Pons (tissue), 1 donor: ENCODE data around the gene BCLAF1.
"Not testable (repeated sequence)": the region's sequence is repeated elsewhere in the genome, so short reads cannot be mapped to it uniquely, and the experiment has no call there.

Experiments
- DNase-seq: peaks from one replicate; pipeline ENCODE4 v3.0.0-alpha.2; 2016; ENCODE audit warnings: low spot score

Gene BCLAF1

DNA sequence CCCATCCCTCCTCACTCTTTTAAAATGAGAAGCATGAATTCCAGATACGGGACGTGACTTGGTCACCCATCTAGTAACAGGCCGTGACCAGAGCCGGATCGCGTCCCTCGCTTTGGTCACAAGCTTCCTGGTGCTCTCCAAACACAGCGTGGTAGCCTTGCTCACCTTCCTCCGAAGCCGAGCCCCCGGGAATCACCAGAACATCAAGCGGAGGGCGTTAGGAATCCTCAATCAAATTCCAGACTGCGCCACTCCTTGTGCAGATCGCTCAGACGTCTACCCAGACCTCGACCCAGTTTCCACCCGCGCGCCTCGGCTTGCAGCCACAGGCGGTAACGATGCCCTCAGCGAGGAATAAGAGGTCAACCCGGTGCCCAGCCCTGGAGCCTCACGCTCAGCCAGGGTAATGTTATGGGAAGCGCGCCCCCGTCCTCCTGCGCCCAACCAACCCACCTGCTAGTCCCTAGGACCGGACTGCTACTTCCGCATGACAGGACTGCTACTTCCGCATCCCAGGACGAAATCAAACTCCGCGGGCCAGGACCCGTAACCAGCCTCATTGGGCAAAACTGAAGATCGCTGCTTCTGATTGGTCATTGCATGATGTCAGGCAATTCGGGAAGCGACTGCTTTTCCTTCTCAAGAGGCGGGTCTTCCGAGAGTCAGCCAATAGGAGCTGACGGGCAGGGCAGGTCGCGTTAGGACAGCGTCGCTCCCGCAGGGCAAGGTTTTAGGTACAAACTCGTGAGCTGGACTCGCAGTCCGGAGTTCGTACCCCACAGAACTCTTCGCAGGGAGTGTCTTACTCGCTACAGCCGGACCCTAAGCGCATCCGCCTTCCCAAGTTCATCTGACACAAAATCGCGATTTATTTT, 39.6 kb downstream of the BCLAF1 start, which contains the start of gene MTFR2:
TSS of gene MTFR2 (minus strand) at position 501 of the 875 bp plus-strand sequence. CDS start 1,212 bp downstream, outside the sequence.
- peak; percentile 99 for DNase-seq

DNA sequence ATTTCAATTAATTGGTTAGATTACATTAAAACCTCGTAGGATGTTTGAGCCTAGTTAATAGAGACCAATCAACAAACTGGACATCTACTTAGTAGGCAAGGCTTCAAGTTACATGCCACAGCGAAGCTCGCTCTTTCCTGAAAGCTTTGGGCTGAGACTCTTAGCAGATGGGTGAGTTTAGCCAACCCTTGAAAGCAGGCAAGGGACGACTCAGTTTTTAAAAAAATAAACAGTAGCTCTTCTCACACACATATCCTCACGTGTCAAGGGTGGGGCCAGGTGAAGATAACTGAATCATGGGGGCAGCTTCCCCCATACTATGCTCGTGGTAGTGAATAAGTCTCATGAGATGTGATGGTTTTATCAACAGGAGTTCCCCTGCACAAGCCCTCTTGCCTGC, 40.3 kb downstream of the BCLAF1 start:
- no peak for DNase-seq

DNA sequence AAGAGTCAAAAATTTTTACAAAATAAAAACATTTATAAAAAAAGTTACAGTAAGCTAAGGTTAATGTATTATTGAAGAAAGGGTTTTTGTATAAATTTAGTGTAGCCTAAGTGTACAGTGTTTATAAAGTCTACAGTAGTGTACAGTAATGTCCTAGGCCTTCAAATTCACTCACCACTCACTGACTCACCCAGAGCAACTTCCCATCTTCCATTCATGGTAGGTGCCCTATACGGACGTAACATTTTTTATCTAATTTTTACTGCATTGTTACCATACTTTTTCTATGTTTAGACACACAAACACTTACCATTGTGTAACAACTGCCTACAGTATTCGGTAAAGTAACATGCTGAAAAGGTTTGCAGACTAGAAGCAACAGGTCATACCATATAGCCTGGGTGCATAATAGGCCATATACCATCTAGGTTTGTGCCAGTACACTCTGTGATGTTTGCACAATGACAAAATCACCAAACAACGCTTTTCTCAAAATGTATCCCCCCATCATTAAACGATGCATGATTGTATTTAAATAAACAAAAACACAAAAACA, 45.5 kb downstream of the BCLAF1 start:
- DNase-seq, result no peak

DNA sequence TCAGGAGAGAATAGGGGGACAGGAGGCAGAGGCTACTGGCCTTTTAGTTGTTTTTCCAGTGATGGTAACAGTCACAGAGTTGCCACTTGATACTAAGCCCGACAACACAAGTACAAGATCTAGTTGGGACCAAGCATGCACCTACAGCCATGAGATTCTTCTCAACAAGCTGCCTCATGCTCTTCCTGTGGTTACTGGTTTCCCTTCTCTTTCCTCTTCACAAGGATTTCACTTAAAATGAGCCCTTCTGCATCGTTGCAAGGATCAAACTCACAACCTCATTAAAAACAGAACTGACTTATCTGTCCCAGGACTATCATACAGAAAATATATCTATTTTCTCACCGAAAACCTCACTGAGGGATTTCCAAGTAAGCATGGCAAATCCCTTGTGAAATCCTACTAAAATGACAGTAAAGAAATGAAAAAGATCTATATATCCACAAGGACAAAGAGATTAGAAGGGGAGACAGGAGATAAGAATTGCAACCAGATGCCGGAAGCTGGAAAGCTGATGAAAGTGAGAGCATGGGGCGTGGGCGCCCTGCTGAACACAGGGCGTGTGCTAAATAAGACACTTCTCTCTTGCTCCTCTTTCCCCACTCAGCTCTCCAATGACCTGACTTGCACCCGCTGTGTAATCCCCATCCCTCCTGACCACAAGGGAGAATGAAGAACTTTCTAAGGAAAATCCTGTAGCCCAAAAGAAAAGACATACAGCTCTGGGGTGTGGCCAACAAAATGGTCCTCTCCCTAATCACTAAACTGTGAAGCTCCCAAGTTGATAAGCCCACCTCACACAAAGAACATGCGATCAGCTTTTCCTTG, 53.0 kb downstream of the BCLAF1 start:
- DNase-seq, result no peak

DNA sequence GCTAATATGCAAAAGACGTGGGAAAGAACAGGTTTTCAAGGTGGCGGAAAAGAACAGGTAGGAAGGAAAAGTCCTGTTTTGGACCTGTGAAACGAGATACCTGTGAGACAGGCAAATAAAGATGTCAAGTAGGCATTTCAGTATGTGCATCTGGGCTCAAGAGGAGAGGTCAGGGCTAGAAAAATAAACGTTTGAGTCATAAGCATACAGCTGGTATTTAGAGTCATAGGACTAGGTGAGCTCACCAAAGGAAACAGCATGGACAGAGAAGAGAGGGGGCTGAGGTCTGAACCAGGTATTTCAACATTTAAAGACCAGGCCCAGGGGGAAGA, 54.4 kb downstream of the BCLAF1 start:
- DNase-seq, result no peak

DNA sequence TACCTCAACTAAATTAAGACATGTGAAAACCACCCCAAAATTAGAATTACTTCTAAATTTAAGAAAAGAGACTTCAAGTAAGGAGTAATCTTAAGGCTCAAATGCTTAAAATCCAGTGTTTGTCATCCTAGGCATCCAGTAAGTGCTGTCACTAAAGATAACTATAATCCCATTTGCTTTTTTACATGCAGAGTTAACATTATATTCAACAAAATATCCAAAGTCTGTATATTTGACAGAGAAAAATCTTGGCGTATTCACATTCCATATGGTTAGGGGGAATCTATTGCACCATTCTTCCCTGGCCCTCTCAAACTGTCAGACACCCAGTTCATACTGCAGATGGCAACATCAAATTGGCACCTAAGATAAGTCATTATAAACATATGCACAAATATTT, 56.9 kb downstream of the BCLAF1 start:
- no peak for DNase-seq

DNA sequence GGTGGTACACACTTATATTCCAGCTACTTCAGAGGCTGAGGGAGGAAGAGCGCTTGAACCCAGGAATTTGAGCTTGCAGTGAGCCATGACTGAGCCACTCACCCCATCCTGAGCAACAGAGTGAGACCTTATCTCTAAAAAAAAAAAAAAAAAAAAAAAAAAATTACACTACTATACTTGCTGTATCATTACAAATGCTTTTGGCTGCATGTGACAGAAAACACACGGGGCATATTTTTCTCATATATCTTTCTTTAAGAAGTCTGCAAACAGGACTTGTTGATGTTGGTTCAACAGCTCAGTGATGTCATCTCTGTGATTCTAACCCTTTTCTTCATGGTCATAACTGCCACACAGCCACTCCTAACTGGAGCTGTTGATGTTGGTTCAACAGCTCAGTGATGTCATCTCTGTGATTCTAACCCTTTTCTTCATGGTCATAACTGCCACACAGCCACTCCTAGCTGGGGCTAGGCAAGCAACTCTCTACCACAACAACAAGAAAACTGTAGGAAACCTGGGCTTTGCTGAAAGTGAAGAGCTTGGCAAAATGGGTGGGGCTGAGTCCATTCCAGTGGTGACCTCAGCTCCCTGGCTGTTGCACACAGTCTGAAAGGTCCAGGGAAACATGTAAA, 59.3 kb downstream of the BCLAF1 start:
- DNase-seq, result no peak

DNA sequence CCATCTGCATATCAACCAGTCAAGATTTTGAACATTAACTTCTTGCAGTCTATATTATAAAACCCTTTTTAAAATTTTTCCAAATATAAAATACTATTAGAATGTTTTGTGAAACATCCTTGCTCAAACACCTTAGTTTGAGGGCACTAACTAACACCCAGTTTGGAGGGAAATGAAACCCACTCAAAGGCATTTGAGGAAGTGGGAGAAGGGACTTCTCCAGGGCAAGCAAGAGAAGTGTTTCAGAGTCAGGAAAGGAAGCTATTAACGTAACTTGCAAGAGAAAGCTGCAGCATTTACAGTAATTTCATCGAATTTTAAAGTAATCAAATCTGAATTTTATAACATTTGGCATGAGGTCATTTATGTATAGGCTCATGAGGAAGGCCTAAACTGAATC, 60.8 kb downstream of the BCLAF1 start:
- DNase-seq, result peak; percentile 57

DNA sequence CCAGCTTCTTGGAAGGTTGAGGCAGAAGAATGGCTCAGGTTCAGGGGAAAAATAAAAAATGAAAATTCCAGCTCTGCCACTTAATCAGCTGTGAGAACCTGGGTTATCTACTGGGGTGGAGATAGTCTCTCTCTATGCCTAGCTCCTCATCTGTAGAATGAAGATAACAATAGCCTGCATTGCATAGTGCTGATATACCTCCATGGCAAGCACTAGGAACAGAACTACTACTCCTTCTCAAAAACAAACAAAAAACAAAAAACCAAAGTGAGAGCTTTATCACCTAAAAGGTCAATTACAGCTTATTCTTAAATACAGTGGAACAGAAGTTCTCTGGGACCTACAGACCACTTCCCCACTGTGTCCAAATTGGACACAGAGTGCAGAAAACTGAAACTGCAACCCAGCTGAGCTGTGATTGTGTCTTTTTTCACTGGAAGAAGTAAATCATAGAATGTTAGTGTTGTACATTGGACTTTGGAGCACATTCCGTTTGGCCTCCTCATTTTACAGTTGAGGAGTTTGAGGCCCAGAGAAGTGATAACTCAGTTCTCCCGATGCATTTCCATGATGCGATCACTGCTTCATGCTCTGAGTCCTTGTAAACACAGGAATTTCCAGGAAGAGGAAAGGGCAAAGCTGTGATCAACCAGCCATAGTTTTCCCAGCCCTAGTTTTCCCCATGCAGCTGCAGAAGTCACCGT, 62.8 kb downstream of the BCLAF1 start:
- peak; percentile 7 for DNase-seq

DNA sequence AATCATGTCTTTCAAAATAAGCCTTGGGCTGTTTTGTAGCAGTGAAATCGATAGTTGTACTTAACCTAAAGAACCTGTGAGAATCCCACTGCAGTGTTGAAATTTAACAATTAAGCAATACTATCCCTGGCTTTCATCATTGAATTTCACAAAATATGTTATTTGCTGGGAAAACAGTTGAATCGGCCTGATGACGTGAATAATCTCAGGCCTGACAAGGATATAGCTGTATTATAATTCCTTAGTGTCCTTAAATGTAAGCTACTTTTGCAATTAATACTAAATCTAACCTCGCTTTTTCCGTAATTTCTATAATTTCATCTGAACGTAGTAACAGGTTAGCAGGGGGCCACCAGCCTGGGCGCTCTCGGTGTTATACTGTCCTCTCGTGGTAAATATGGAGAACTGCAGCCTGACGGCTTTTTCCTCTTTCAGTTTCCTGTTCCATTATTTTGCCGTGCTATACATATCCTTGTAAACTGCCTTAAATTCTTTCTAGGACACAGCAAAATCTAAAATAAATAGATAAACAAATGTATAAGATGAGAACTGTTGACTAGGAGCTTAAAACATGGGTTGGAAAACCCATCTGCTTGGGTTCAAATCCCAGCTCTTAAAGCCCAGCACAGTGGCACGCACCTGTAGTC, 63.5 kb downstream of the BCLAF1 start:
- peak; percentile 53 for DNase-seq

DNA sequence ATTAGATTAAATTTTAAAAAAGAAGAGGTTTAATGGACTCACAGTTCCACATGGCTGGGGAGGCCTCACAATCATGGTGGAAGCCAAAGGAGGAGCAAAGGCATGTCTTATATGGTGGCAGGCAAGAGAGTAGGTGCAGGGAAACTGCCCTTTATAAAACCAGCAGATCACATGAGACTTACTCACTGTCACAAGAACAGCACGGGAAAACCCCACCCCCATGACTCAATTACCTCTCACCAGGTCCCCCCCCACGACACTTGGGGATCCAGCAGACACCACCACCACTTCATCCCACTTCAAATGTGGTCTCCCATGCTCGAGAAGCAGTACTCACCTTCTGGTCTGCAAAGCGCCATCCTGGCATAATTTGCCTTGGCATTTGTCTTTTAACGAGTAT, 64.2 kb downstream of the BCLAF1 start:
- no peak for DNase-seq

DNA sequence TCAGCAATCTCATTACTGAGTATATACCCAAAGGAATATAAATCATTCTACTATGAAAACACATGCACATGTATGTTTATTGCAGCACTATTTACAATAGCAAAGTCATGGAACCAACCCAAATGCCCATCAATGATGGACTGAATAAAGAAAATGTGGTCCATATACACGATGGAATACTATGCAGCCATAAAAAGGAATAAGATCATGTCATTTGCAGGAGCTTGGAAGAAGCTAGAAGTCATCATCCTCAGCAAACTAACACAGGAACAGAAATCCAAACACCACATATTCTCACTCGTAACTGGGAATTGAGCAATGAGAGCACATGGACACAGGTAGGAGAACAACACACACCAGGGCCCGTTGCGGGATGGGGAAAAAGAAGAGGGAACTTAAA, 64.7 kb downstream of the BCLAF1 start:
- not testable (repeated sequence) for DNase-seq

DNA sequence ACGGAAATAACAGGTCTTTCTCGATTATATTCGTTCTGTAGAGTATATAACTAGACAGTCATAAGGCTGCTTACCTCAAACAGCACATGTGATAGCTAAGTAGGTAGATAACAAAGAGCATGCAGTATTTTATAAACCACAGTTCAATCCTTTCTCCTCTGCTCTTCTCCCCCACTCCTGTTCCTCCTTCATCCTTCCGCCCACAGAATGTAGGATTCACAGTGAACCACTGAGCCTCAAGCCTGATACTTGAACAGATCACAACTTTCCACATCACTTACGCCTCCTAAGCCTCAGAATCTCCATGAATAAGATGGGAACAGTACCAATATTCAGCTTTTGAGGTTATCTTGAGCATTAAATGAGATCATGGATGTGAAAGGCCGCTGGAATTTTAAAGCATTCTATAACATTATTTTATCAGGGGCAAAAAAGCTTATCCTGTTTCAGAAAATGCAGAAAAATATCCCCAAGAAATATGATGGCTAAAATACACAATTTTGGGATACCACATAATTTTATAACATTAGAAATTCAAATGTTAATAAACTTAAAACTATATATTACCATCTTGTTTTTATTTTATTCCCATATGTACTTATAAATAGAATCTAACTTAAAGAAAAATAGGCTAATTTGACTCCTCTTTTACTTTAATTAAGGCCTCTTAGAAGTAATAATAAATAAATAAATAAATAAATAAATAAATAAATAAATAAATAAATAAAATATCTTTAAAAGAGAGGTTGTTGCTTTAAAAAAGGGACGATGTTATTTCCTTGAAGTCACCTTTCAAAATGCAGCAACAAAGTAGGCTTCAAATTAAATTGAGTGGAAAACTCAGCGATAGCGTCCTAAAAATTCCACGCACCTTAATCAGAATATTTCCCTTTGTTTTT, 72.9 kb downstream of the BCLAF1 start:
- DNase-seq, result no peak

DNA sequence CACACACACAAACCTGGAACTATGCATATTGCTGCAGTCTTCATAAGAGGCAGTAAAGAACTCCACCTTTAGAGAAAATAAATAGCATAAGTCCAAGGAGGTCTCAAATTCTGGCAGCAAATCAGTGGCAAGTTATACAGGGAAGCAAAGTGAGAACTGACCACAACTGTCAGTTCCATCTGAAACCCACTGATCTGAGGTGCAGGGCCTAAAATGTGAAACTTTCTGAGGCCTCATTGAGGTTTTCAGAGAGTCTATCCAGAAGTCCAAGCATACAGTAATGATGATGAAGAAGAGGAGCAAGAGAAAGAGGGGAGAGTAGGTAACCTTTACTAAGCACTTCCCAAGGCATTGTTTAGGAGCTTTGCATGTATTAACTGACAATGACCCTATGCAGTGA, 75.8 kb downstream of the BCLAF1 start:
- DNase-seq, result no peak

DNA sequence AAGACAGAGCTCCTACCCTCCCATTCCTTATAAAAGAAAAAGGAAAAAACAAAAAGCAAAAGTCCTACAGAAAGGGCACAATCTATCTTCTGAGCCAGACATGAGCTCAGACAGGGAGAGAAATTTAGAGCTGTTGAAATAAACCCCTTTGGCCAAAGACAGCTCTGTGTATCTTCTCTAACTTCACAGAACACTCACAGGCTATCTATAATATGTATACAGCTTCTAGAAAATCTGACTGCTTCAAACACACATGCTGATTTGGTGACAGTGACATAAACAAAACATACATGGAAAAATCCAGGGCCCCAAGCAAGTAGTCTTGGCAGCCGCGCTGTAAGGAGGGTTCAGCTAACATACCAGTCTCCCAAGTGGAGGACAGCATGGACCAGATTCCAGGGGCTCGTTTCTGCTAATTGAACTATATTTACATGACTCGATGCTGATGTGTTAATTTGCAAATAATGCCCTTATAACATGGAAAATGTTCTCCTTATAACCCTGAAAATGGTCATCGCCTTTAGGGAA, 76.6 kb downstream of the BCLAF1 start:
- no peak for DNase-seq

DNA sequence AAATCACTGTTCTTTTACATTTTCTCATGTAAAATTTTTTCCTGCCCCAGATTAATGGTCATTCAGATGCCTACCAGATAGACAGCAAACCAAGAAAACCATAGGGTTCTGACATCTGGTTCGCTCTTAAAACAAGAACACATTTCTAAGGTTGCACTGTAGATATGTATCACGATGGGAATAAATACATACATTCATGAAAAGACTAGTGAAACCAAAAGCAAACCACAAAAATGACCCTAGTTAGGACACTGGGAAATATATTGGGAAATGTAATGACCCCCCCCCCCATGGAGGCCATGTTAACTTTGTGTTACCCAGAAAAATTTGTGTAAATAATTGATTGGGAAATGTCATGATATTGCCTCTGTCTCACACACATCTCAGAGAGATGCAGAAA, 77.0 kb downstream of the BCLAF1 start:
- DNase-seq, result no peak

DNA sequence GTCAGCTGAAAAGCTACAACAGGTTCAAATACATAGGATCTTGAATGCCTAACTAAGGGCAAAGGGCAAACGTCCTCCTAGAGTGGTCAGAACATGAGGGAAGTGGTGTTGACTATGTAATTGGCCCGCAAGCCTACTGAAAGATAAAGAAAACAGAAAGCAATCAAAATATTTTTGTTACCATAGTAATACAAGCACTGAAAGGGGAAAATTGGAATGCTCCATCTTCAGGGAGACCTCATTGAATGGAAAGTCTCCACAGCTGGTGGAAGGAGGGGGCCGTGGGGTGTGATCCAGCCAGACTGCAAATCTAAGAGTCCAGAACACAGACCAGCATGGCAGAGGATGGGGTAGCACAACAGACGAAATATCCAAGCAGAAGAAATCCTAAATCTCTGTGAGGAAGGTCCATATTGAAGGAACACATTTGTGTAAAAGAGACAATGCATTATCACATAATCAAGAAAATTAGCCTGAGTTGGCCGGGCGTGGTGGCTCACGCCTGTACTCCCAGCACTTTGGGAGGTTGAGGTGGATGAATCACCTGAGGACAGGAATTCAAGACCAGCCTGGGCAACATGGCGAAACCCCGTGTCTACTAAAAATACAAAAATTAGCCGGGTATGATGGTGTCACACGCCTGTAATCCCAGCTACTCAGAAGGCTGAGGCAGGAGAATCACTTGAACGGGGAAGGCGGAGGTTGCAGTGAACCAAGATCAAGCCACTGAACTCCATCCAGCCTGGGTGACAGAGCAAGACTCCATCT, 79.1 kb downstream of the BCLAF1 start:
- DNase-seq, result no peak

DNA sequence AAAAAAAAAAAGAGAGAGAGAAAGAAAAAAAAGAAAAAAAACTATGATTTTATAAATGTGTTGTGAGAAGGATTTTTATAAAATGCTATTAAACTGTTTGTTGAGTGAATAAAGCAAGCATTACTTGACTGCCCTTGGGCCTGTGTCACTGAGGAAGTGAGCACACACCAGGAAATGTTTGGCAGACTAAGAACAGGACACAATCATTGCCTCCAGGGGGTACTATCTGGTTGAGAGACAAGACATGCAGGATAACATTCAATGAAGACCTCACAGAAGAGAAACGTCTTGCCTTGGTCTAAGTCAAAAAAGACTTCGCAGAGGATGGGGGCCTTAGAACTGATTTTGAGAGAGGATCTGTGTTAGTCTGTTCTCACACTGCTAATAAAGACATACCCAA, 80.2 kb downstream of the BCLAF1 start:
- DNase-seq, result no peak

DNA sequence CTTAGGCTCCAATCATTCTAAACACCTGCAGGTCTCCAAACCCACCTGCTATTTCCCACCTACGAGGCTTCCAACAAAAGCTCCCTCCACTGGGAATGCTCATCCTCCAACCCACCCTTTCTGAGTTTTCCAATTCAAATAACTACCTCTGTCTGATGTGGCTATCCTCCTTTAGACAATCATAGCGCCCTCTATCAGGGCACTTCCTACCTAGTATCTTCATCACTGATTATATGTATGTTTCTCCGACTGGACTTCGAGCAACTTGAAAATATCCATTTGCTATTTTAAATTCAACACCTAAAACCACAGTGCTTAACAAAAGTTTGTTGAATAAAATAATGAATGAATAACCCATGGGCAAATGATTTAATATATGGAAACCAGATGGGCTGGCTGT, 80.9 kb downstream of the BCLAF1 start:
- DNase-seq, result no peak
